Stimulated activated CD8-positive, alpha-beta memory T cell treated with anti-CD3 and anti-CD28 coated beads, Interleukin-4, amount 100 ng/mL, for 4 hours (primary cell): Measurements from ENCODE around the gene SNRNP25.
A peak's percentile ranks its signal among the peaks of the same experiment; 100 is the strongest.
"Not testable (repeated sequence)": the region's sequence is repeated elsewhere in the genome, so short reads cannot be mapped to it uniquely, and the experiment has no call there.

Experiments used
- DNase-seq, 2 donors: peaks; one replicate each; pipeline ENCODE4 v3.0.0-alpha.2; 2020; ENCODE audit warnings: low read depth in 2 of 2, low spot score in 1 of 2

The SNRNP25 gene

DNA sequence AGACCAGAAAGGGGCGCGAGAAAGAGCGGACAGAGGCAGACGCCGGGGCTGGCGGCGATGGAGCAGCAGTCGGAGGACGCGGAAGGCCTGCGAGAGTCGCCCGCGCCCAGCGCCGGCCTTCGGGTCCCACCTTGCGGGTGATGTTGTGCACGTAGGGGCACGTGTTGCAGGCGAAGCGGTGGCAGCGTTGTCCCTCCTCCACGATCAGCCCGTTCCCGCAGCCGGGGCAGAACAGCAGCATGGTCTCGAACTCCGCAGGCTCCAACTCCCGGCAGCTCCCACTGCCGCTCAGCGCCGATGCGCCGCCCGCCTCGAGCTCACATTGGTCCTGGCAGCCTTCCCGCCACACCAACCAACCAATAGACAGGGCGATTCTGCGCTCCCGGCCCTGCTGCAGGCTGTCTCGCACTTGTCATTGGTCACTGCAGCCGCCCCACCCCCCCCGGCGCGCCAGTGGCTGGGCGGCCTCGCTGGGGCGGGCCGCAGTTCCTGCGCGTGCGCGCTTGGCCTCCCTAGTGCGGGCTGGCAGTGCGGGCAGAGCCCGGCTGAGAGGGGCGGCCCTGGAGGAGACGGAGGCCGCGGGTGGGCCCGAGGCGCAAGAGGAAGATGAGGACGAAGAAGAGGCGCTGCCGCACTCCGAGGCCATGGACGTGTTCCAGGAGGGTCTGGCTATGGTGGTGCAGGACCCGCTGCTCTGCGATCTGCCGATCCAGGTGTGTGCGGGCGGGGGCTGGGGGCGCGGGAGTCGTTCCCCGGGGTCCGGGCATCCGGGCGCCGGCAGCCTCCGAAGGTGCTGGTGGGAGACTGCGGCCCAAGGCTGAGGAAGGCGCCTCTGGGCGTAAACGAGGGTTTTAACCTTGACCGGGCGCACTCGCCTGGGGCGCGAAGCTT, at the start of gene SNRNP25, which contains the start of gene POLR3K:
TSS of gene SNRNP25 (plus strand) at position 483 of the 891 bp plus-strand sequence. CDS start at position 672, 189 bp downstream.
TSS of gene POLR3K (minus strand) at position 263 of the 891 bp plus-strand sequence. CDS start at position 241, 22 bp downstream.
- peak; percentile 93 to 94 for DNase-seq

DNA sequence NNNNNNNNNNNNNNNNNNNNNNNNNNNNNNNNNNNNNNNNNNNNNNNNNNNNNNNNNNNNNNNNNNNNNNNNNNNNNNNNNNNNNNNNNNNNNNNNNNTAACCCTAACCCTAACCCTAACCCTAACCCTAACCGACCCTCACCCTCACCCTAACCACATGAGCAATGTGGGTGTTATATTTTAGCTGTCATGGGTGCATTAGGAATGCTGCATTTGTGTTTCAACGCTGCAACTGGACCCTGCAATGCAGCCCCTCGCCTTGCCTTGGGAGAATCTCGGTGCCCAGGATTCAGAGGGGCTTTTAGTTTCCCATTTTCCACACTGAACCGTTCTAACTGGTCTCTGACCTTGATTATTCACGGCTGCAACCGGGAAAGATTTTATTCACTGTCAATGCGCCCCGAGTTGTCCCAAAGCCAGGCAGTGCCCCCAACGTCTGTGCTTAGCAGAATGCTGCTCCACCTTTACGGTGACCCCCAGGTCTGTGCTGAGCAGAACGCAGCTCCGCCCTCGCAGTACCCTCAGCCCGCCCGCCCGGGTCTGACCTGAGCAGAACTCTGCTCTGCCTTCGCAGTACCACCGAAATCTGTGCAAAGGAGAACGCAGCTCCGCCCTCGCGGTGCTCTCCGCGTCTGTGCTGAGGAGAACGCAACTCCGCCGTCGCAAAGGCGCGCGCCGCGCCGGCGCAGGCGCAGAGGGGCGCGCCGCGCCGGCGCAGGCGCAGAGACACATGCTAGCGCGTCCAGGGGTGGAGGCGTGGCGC, 43.5 kb upstream of the SNRNP25 start:
- DNase-seq = no peak

DNA sequence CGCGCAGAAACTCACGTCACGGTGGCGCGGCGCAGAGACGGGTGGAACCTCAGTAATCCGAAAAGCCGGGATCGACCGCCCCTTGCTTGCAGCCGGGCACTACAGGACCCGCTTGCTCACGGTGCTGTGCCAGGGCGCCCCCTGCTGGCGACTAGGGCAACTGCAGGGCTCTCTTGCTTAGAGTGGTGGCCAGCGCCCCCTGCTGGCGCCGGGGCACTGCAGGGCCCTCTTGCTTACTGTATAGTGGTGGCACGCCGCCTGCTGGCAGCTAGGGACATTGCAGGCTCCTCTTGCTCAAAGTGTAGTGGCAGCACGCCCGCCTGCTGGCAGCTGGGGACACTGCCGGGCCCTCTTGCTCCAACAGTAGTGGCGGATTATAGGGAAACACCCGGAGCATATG, 42.9 kb upstream of the SNRNP25 start:
- peak; percentile 73 to 75 for DNase-seq

DNA sequence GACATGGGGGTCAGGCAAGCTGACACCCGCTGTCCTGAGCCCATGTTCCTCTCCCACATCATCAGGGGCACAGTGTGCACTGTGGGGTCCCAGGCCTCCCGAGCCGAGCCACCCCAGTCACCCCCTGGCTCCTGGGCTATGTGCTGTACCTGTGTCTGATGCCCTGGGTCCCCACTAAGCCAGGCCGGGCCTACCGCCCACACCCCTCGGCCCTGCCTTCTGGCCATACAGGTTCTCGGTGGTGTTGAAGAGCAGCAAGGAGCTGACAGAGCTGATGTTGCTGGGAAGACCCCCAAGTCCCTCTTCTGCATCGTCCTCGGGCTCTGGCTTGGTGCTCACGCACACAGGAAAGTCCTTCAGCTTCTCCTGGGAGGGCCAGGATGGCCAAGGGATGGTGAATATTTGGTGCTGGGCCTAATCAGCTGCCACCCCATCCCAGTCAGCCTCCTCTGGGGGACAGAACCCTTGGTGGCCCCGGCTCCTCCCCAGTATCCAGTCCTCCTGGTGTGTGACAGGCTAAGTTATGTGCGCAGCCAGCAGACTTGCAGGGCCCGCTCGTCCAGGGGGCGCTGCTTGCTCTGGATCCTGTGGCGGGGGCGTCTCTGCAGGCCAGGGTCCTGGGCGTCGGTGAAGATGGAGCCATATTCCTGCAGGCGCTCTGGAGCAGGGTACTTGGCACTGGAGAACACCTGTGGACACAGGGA, 36.4 kb upstream of the SNRNP25 start:
- not testable (repeated sequence) for DNase-seq

DNA sequence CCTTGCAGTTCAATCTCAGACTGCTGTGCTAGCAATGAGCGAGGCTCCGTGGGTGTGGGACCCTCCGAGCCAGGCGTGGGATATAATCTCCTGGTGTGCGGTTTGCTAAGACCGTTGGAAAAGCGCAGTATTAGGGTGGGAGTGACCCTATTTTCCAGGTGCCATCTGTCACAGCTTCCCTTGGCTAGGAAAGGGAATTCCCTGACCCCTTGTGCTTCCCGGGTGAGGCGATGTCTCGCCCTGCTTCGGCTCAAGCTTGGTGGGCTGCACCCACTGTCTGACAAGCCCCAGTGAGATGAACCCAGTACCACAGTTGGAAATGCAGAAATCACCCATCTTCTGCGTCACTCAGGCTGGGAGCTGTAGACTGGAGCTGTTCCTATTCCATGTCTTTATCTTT, 32.7 kb upstream of the SNRNP25 start:
- not testable (repeated sequence) for DNase-seq

DNA sequence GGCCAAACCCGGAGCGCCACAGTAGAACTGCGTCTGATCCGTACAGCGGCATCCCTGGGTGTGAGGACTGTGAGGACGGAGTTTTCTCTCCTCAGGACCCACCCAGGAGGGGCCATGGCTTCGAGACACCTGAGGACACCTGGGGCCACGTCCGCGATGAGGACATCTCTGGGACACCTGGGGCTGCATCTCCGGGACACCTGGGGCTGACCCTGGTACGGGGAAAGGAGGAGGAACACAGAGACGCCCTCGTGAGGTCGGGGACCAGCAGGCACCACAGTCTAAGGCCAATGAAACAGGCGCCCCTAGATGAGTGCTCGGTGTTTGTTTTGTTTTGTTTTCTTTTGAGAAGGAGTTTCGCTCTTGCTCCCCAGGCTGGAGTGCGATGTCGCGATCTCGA, 29.5 kb upstream of the SNRNP25 start:
- DNase-seq = not testable (repeated sequence)

DNA sequence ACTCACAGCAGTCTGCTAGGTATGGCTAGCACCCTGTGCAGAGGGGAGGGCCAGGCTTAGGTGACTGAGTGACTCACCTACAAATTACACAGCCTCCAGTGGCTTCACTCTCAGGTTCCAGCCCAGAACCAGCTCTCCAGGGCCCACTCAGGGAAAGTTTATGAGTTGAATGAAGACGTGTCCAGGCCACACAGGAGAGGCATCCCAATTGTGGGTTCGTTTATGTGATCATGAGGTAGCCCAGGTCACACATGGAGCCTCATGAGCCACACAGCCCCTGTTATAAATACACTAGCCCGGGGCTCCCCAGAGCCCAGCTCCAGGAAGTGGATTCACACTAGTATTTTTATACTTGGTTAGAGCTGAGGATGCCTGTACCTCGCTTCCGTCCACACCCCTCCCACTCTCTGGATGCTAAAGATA, 27.7 kb upstream of the SNRNP25 start:
- DNase-seq = not testable (repeated sequence)

DNA sequence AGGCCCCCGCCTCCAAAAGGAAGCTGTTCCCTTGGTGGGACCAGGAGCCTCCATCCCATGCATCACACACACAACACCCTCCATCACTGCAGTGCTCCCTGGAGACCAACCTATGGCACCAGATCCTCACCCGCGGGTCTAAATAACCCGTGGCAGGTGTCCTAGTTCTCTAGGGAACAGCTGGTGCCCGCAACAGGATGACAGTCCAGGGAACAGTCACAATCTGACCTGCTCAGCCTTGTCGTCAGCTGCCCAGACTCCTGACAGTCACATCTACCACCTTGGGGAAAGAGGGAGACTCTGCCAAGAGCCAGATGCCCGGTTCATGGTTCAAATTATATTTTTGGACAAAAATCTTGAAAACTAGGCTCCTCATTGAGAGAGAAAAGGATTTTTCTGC, 23.0 kb upstream of the SNRNP25 start:
- DNase-seq = not testable (repeated sequence)

DNA sequence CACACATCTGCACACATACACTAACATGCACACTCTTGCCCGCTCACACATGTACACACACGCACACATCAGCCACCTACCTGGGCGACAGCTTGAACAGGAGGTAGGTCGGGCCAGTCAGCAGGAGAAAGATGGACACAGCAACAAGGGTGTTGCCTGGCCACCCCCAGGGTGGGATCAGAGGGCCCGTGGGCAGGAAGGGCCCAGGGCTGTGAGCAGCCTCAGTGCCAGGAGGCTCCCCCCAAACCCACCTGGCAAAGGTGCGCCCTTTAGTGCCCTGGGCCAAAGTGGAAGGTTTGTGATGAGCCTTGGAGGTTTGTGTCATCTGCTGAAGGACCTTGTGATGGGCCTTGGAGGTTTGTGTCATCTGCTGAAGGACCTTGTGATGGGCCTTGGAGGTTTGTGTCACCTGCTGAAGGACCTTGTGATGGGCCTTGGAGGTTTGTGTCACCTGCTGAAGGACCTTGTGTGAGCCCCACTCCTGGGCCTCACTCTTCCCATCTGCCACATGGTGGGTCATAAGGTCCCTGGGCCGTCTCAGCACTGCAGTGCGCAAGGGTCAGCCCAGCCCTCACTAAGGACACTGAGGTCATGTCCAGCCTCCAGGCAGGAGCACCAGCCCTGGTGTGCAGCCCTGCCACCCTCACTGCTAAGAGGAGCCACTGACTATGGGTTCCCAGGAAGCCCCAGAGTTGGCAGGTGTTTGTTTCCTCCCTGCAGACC, 20.3 kb upstream of the SNRNP25 start:
- not testable (repeated sequence) for DNase-seq

DNA sequence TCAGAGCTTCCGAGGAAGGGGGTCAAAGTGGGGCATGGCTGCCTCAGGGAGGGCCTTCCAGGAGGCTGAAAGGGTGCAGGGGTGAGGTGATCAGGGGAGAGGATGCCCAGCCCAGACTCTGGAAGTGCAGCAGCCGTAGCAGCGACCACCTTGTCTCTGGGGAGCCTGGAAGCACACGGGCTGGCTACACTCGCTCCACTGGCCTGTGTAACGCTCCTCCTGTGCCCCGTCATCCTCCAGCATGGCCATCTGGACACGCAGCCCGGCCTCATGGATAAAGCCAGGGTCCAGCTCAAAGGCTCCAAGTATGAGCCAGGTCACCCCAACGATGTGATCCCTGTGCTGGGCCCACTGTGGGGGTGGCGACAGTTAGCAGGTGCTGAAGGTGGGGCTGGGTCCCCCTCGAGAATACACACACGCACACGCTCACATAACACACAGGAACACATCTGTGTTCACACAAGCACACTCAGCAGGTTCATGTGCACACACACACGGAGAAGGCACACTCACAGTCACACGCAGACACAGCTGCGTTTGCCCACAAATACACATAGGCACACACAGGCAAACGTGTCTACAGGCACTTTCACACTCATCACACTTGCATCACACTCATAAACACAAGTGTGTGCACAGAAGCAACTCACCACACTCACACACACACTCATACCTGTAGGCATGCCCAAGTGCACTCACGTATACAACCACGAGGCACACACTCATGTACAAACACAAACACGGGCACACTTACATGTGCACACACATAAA, 19.6 kb upstream of the SNRNP25 start:
- no peak for DNase-seq

DNA sequence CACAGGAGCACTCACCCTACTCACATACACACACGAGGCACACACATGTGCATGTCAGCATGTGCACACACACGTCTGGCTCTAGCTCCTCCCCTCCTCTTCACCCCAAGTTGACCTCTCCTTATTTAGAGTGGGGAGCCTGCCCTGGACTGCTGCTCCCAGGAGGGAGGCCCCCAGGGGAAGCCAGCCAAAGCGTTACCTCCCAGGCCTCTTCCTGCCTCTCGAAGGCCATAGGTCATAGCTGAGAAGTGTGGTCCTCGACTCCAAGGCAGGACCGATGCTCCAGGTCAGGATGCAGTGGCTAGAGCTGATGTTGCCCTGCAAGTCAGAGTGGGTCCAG, 19.0 kb upstream of the SNRNP25 start:
- no peak for DNase-seq

DNA sequence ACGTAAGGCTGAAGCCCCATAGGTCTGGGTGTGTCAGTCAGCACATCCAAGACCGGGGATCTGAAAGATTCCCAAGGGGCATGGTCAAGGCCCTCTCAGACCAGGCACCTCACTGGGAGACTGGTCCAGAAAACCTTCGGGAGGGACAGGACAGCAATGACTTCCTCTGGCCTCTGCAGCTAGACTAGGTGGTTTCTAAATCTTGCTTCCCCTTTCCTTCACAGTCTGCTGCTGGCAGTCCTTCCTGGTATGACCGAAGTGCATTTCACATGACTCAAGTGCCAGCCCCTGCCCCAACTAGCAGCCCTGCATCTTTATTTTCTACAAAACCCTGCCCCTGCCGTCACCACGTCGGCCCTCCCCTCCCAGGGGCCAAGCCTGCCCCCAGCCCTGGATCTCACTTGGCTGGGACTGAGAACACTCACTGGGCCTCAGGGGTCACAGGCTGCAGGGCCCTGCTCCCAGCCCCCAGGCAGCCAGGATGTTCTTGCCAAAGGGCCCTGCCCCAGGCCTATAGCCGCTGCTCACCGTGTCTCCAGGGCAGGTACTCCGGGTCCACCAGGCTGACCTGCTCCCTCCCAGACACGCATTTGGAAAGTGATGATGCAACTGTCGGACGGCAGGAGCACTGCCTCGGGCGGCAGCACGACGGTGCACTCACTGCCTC, 18.5 kb upstream of the SNRNP25 start:
- DNase-seq = no peak

DNA sequence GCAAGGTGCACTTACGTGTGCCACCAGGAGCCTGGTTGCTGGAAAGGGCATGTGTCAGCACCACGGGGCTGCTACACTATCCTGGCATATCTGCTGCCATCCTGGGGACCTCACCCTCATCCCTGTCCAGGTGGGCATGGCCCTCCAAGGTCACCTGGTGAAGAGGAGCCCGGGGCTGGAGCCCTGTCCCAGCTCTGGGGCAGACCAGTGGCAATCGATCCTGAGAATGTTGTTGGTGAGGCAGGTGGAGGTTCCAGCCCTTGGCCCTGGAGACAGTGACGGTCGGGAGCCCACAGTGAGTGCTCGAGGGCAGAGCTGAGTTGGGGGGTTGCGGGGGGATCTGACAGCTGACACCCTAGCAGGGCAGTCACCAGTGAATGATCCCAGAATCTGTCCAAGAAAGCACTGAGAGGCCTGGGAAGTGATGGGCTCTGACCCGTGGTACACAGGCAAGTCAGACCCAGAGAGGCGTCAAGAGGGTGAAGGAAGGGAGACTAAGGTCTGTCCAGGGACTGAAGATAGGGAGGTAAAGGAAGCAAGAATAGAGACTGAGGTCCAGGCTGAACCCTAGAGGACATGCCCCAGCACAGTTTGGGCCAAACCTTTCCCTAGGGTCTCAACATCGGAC, 17.8 kb upstream of the SNRNP25 start:
- DNase-seq = no peak

DNA sequence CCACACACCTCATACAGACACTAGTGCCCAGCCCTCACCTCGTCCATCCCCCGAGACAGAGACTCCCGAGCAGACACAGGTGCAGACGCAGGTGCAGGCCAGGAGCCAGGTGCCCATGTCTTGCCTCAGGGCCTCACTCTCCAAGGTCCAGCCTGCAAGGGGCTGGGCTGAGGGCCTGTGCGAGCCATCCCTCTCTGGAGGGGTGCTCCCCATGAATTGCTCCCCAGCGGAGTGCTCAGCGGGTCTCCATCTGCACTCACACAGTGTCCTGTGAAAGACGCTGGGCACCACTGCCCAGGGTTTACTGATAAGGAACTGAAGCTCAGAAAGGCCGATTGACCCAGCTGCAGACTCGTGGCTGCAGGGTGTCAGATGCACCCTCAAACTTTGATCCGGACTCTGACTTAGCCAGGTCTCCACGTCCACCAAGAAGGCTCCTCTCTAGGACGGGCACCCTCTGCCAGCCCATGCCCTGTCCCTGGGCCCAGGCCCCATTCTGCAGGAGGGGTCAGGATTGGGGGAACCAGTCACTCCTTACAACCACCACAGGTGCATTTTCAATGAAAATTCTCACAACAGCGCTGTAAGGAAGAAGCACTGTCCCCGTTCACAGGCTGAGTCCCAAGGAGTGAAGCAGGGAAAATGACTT, 17.2 kb upstream of the SNRNP25 start:
- no peak for DNase-seq

DNA sequence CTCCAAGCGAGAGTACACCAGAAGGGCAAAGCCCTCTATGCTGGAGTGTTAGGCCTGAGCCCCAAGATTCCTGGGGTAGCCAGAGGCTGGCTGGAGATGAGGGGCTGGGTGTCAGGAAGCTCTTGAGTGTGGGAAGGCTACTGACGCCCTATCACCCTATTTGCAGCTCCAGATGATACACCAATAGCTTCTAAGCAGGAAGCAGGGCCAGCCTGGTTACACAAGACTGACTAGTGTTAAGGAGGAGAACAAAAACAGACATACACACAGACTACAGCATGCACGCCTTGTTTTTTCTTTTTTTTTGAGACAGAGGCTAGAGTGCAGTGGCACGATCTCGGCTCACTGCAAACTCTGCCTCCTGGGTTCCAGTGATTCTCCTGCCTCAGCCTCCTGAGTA, 16.1 kb upstream of the SNRNP25 start:
- DNase-seq = no peak

DNA sequence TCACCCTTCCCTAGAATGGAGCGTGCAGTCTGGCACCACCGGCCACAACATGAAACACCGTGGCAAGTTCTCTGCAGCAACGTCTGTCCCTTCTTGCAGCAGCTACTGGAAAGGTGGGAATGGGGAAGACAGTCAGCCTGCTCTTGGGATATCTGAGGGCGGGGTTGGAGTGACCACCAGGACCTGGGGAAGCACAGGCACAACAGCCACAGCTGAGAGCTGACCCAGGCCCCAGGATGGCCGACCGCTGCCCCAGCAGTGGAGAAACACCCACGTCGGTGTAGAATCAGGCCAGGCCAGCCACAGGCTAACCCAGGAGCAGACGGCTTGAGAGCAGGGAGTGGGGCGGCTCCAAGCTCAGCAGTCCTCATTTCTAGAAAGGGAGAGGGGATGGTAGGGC, 15.4 kb upstream of the SNRNP25 start:
- not testable (repeated sequence) for DNase-seq

DNA sequence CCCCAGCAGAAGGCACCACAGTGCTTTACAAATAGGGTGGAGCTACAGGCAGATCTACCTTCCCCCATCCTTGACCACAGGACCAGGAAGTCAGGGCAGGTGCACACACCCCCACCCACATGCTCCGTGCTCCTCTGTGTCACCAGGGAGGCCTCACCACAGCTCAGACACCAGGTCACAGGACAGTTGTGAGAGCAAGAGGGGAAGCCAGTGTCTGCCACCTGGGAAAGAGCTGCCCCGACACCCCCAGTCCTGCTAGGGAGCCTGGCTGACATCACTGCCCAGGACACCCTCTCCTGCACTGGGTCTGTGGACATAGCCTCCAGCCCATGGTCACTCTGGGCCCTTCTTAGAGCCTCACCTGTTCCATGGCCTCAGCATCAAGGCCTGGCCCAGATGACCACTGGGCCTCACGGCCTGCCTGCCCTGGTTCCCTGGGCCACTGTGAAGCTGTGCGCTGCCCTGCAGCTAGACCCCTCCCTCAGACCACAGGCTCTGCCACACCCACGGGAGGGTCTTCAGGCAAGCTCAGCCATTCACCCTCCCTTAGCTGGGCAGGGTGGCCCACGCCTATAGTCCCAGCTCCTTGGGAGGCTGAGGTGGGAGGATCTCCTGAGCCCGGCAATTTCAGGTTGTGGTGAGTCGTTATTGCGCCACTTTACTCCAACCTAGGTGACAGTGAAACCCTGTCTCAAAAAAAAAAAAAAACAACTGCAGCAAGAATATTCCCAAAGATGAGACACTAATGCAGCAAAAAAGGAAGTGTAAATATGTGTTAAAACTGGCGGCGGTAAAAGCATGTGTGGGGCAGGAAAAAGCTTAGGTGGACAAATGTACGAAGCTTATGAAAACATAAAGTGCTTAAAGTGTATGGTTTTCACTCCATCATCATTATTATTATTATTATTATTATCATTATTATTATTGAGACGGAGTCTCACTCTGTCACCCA, 14.4 kb upstream of the SNRNP25 start:
- DNase-seq = peak in 1 of 2 donors; percentile 21
